ENCODE measurements around the gene CLCF1. TPM values are rescaled to one million over a fixed set of nuclear protein-coding genes. Genes with fewer than 3 reads are reported as not detected.

CLCF1 gene
- total and polyA plus RNA-seq, 2 of the 13 experiments (the other 11 are each of a cell fraction or from before 2014, with no cell fraction given): 0.49 to 0.78 TPM

DNA sequence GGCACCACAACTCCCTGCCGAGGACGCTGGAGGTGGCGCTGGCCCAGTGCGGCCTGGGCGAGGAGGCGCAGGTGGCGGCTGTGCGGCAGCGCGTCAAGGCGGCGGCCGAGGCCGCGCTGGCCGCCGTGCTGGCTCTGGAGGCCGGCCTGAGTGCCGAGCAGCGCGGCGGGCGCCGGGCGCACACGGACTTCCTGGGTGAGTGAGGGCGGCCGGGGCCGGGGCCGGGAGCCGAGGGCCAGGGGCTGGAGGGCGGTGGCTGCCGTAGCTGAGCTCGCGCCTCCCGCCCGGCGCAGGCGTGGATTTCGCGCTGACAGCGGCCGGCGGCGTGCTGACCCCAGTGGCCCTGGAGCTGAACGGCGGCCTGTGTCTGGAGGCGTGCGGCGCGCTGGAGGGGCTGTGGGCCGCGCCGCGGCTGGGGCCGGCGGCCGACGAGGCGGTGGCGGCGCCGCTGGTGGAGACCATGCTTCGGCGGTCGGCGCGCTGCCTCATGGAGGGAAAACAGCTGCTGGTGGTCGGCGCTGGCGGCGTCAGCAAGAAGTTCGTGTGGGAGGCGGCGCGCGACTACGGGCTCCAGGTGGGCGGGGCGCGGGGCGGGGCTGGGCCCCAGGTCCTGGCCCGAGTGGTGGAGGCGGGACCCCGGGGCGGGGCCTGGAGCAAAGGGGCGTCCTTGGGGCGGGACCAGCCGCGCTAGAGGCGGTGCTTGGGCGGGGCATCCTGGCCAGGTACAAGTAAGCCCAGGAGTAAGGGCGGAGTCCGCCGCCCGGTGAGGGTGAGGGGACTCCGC is 47.4 kb upstream of the CLCF1 start (continued):
- TF ChIP-seq, protein P1, sequence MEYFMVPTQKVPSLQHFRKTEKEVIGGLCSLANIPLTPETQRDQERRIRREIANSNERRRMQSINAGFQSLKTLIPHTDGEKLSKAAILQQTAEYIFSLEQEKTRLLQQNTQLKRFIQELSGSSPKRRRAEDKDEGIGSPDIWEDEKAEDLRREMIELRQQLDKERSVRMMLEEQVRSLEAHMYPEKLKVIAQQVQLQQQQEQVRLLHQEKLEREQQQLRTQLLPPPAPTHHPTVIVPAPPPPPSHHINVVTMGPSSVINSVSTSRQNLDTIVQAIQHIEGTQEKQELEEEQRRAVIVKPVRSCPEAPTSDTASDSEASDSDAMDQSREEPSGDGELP (IDR thresholded peaks at IDR 0.05; ENCODE audit: borderline replicate concordance, low read depth): peak; percentile 55; the same call in 1 of the 2 replicates
- TF ChIP-seq ZNF501 (CRISPR knock-in tag; IDR thresholded peaks at IDR 0.05) (no peak), PHF20 (CRISPR knock-in tag; IDR thresholded peaks at IDR 0.05) (no peak), CENPX (CRISPR knock-in tag; IDR thresholded peaks at IDR 0.05) (no peak), XRCC5 (optimal IDR thresholded peaks at IDR 0.05; ENCODE audit: low read length) (no peak), ZFAT (CRISPR knock-in tag; conservative IDR thresholded peaks at IDR 0.05) (no peak), FOXM1 (CRISPR knock-in tag; IDR thresholded peaks at IDR 0.05) (no peak), ZNF547 (CRISPR knock-in tag; IDR thresholded peaks at IDR 0.05) (peak; percentile 39; the same call in 1 of the 2 replicates), TSC22D2 (CRISPR knock-in tag; IDR thresholded peaks at IDR 0.05; ENCODE audit: borderline replicate concordance) (no peak), ZBTB8A (CRISPR knock-in tag; IDR thresholded peaks at IDR 0.05; ENCODE audit: borderline replicate concordance, low read depth) (no peak), ZNF234 (CRISPR knock-in tag; conservative IDR thresholded peaks at IDR 0.05) (no peak), TAF15 (IDR thresholded peaks at IDR 0.05; ENCODE audit: low read depth, low read length, poor library complexity, severe bottlenecking) (no peak), EEA1 (CRISPR knock-in tag; IDR thresholded peaks at IDR 0.05; ENCODE audit: borderline replicate concordance) (0 out of 2 replicates have a peak, but pooled peaks have one; percentile 27)
- TF ChIP-seq, protein P2, sequence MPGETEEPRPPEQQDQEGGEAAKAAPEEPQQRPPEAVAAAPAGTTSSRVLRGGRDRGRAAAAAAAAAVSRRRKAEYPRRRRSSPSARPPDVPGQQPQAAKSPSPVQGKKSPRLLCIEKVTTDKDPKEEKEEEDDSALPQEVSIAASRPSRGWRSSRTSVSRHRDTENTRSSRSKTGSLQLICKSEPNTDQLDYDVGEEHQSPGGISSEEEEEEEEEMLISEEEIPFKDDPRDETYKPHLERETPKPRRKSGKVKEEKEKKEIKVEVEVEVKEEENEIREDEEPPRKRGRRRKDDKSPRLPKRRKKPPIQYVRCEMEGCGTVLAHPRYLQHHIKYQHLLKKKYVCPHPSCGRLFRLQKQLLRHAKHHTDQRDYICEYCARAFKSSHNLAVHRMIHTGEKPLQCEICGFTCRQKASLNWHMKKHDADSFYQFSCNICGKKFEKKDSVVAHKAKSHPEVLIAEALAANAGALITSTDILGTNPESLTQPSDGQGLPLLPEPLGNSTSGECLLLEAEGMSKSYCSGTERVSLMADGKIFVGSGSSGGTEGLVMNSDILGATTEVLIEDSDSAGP (CRISPR knock-in tag; IDR thresholded peaks at IDR 0.05; ENCODE audit: borderline replicate concordance): no peak
- TF ChIP-seq, protein P3, sequence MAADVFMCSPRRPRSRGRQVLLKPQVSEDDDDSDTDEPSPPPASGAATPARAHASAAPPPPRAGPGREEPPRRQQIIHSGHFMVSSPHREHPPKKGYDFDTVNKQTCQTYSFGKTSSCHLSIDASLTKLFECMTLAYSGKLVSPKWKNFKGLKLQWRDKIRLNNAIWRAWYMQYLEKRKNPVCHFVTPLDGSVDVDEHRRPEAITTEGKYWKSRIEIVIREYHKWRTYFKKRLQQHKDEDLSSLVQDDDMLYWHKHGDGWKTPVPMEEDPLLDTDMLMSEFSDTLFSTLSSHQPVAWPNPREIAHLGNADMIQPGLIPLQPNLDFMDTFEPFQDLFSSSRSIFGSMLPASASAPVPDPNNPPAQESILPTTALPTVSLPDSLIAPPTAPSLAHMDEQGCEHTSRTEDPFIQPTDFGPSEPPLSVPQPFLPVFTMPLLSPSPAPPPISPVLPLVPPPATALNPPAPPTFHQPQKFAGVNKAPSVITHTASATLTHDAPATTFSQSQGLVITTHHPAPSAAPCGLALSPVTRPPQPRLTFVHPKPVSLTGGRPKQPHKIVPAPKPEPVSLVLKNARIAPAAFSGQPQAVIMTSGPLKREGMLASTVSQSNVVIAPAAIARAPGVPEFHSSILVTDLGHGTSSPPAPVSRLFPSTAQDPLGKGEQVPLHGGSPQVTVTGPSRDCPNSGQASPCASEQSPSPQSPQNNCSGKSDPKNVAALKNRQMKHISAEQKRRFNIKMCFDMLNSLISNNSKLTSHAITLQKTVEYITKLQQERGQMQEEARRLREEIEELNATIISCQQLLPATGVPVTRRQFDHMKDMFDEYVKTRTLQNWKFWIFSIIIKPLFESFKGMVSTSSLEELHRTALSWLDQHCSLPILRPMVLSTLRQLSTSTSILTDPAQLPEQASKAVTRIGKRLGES (CRISPR knock-in tag; IDR thresholded peaks at IDR 0.05; ENCODE audit: borderline replicate concordance): no peak
- TF ChIP-seq, protein P4, sequence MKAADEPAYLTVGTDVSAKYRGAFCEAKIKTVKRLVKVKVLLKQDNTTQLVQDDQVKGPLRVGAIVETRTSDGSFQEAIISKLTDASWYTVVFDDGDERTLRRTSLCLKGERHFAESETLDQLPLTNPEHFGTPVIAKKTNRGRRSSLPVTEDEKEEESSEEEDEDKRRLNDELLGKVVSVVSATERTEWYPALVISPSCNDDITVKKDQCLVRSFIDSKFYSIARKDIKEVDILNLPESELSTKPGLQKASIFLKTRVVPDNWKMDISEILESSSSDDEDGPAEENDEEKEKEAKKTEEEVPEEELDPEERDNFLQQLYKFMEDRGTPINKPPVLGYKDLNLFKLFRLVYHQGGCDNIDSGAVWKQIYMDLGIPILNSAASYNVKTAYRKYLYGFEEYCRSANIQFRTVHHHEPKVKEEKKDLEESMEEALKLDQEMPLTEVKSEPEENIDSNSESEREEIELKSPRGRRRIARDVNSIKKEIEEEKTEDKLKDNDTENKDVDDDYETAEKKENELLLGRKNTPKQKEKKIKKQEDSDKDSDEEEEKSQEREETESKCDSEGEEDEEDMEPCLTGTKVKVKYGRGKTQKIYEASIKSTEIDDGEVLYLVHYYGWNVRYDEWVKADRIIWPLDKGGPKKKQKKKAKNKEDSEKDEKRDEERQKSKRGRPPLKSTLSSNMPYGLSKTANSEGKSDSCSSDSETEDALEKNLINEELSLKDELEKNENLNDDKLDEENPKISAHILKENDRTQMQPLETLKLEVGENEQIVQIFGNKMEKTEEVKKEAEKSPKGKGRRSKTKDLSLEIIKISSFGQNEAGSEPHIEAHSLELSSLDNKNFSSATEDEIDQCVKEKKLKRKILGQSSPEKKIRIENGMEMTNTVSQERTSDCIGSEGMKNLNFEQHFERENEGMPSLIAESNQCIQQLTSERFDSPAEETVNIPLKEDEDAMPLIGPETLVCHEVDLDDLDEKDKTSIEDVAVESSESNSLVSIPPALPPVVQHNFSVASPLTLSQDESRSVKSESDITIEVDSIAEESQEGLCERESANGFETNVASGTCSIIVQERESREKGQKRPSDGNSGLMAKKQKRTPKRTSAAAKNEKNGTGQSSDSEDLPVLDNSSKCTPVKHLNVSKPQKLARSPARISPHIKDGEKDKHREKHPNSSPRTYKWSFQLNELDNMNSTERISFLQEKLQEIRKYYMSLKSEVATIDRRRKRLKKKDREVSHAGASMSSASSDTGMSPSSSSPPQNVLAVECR (CRISPR knock-in tag; IDR thresholded peaks at IDR 0.05; ENCODE audit: borderline replicate concordance): peak; percentile 56; the same call in 1 of the 2 replicates

Data from HepG2 (cell line).